ENCODE results near the gene ACOX3.

The ACOX3 gene

GRCh38 chr4:8404791-8405515 lies 35.6 kb downstream of the ACOX3 start:
- no peak for DNase-seq (ENCODE audit: low read depth)

- no peak for DNase-seq (ENCODE audit: low read depth)
Measured at GRCh38 chr4:8403976-8404375, 36.5 kb downstream of the ACOX3 start.

DNA sequence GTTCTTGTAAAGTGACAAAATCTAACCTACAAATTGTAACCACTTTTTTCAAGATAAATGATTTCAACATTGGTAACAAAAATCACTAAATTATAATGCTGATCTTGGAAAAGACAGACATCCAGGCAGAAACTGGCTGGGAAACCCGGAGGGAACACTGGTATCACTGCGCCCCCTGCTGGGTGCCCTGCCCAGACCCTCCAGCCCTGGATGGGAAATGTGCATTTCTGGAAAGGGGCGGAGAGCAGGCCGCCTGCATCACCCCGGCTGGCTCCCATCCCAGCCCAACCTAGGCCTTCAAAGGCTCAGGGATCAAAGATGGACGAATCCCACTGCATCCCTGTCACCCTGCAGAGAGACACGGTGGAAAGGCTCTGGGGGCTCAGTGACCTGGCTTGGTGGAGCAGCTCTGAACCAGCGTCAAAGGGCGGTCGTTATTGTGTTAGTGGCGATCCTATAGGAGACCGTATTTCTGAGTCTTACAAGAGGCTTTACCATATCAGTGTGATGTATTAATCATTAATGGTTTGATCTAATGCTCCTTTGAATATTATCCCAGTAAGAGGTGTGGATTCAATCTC lies 37.3 kb downstream of the ACOX3 start:
- no peak for DNase-seq (ENCODE audit: low read depth)

- DNase-seq (ENCODE audit: low read depth): no peak
Measured at GRCh38 chr4:8402640-8403039, 37.9 kb downstream of the ACOX3 start.

- DNase-seq (ENCODE audit: low read depth): no peak
Measured at GRCh38 chr4:8402181-8402597, 38.3 kb downstream of the ACOX3 start.

- DNase-seq (ENCODE audit: low read depth): no peak
Measured at GRCh38 chr4:8401665-8402064, 38.9 kb downstream of the ACOX3 start.

- DNase-seq (ENCODE audit: low read depth): no peak
Measured at GRCh38 chr4:8400632-8401325, 39.7 kb downstream of the ACOX3 start.

DNA sequence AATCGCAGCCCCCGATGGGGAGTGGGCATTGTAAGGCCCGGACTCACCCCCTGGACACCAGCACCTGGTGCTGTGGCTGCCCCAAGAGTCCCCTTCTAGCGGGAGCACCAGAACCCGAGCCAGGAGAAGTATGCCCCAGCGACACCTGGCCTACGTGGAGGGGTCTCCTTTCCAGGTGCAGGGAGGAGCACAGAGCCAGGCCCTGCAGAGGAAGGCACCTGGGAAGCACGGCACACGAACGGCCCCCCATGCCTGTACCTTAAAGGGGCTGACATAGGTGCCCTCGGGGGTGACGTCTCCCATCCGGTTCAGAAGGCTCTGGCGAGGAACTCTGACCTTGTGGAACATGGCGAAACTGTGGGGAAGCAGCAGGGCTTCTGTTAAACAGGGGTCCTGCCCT lies 41.2 kb downstream of the ACOX3 start:
- DNase-seq (ENCODE audit: low read depth): no peak

DNA sequence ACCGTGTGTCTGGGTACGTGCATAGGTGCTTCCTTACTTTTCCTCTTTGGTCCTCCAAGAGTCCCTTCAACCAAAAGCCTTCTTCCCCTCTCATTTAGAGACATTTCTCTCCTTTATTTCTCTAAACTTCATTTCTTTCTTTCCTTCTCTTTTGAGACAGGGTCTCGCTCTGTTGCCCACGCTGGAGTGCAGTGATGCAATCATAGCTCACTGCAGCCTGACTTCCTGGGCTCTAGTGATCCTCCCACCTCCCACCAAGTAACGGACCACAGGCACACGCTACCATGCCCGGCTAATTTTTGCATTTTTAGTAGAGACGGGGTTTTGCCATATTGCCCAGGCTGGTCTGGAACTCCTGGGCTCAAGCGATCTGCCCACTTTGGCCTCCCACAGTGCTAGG lies 42.2 kb downstream of the ACOX3 start:
- DNase-seq (ENCODE audit: low read depth): no peak

- no peak for DNase-seq (ENCODE audit: low read depth)
Measured at GRCh38 chr4:8396762-8397406, 43.6 kb downstream of the ACOX3 start.

GRCh38 chr4:8395504-8396296 lies 44.8 kb downstream of the ACOX3 start:
- DNase-seq (ENCODE audit: low read depth): no peak

- DNase-seq (ENCODE audit: low read depth): no peak
Measured at GRCh38 chr4:8394806-8395205, 45.7 kb downstream of the ACOX3 start.

DNA sequence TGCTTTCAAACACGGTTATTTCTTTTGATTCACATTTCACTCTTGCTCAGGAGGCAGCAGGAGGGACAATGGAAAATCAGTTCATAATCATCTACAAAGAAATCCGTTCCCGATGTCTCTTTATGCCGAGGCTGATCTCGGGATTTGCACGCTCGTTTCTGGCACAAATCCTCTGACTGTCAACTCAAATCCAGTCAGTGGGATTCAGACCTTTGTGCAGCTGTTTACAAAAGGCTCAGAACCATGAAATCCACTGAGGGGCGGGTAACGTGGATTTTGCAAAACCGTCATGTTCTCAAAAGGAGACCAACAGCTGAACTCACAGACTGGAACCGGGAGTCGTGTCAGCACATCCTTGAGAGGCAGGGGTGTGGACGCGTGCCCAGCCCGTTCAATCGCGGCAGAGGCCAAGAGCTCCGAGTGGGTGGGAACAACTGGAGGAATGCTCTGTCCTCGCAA lies 46.4 kb downstream of the ACOX3 start:
- DNase-seq (ENCODE audit: low read depth): no peak

DNA sequence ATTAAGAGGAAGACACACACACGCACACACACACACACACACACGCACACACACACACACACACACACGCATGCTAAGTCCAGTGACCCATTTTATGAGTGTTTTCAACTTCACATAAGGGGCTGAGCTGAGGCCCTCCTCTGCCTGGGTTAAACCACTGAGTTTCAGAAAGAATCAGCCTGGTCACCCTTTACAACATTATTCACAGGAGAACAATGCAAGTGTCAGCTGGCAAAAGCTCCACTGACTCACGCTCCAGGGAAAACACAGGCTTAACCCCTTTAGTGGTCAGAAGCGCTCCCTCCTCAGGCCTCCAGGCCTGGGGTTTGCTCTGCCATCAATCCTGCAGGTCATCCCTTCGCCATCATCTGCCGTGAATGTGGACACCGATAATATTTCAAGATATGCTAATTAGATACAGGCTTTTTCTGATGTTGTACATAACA lies 46.9 kb downstream of the ACOX3 start:
- no peak for DNase-seq (ENCODE audit: low read depth)

GRCh38 chr4:8392591-8393190 lies 47.8 kb downstream of the ACOX3 start:
- no peak for DNase-seq (ENCODE audit: low read depth)

DNA sequence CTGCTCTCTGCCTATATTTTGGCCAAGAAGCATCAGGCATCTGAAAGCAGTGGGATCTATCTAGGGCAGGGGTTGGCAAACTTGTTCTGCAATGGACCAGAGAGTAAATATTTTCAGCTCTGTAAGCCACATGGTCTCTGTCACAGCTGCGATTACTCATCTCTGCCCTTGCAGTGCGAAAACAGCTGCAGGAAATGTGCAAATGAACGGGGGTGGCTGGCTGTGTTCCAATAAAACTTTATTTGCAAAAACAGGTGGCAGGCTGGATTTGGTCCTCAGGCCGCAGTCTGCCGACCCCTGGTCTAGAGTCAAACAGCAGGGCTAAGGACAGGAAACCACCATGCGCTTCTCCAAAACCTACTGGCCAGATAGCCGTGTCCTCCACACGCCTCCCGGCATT lies 48.6 kb downstream of the ACOX3 start:
- no peak for DNase-seq (ENCODE audit: low read depth)

GRCh38 chr4:8391071-8391470 lies 49.5 kb downstream of the ACOX3 start:
- DNase-seq (ENCODE audit: low read depth): no peak

GRCh38 chr4:8390577-8390976 lies 49.9 kb downstream of the ACOX3 start:
- no peak for DNase-seq (ENCODE audit: low read depth)

DNA sequence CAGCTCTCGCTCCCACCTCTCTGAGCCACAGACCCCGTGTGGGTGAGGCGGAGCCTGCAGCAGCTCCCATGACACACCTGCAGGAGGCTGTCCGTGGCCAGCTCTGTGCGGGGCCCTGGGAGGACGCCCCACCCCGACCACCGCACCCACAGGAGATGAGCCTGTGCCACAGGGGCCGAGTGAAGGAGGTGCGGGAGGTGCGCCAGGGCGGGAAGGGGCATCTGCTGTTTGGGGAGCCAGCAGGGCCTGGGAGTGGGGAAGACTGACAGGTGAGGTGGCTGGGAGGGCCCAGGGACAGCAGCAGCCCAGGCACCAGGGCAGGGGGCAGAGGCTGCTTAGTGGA lies 52.0 kb downstream of the ACOX3 start:
- DNase-seq (ENCODE audit: low read depth): no peak

DNA sequence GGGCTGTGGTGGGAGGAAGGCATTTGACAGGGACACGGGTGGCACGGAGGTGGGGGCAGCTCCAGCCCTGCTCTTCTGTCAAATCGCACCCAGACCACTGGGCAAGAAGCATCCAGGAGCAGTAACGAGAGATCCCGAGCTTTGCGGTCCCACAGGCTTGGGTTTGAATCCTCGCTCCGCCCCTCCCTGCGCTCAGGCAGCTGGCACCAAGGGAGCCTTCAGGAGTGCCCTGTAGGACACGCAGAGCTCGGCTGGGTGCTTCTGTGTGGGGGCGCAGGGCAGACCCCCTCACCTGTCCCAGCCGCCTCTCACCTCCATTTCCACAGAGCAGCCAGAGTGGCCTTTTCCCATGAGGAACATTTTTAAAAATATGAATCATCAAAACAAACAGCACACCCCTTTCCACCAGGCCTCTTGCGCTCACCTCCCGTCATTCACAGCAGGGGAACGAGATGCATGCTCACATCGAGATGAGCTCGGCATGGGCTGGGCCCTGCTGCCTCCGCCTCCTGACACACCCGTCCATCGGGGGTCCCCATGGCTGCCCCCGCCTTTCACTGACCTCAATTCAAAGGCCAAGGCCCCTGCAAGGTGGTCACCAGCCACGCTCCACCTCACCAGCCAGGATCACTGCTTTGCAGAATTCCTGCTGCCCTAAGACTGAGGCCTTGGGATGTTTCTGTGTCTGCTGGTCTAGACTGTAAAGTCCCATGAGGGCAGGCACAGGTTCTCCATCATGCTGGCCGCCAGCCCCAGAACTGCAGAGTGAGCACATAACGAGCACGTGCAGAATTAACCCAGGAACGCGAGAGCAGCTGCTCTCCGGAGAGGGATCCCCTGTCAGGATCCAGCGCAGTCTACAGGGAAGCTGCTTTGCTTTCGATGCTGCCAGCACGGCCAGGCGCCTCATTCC lies 52.7 kb downstream of the ACOX3 start:
- no peak for DNase-seq (ENCODE audit: low read depth)

- no peak for DNase-seq (ENCODE audit: low read depth)
Measured at GRCh38 chr4:8387194-8387593, 53.3 kb downstream of the ACOX3 start.
